ENCODE data around the gene PAX6.

GRCh38 chr11:31767066-31767465, 44.1 kb downstream of the PAX6 start:
- TF ChIP-seq CTBP1 (IDR thresholded peaks at IDR 0.05; ENCODE audit: borderline replicate concordance) (no peak), SUZ12 (IDR thresholded peaks at IDR 0.05) (no peak), NFRKB (IDR thresholded peaks at IDR 0.05) (no peak), ZNF384 (IDR thresholded peaks at IDR 0.05) (no peak), FOXA1 (IDR thresholded peaks at IDR 0.05) (no peak), BHLHE40 (IDR thresholded peaks at IDR 0.05; ENCODE audit: borderline replicate concordance) (no peak), TARDBP (IDR thresholded peaks at IDR 0.05) (no peak), SP1 (IDR thresholded peaks at IDR 0.05) (no peak), FOXK2 (IDR thresholded peaks at IDR 0.05) (no peak), LEF1 (IDR thresholded peaks at IDR 0.05; ENCODE audit: borderline replicate concordance) (no peak), ELF4 (IDR thresholded peaks at IDR 0.05) (no peak), HDGF (IDR thresholded peaks at IDR 0.05; ENCODE audit: borderline replicate concordance) (no peak), FOXM1 (IDR thresholded peaks at IDR 0.05; ENCODE audit: borderline replicate concordance) (no peak)
